Cerebellar cortex (tissue), 1 donor: ENCODE measurements around the gene ZRANB1.

Experiments
- DNase-seq: peaks from one replicate; pipeline ENCODE4 v3.0.0-alpha.2; 2015; ENCODE audit warnings: low spot score

Gene ZRANB1

DNA sequence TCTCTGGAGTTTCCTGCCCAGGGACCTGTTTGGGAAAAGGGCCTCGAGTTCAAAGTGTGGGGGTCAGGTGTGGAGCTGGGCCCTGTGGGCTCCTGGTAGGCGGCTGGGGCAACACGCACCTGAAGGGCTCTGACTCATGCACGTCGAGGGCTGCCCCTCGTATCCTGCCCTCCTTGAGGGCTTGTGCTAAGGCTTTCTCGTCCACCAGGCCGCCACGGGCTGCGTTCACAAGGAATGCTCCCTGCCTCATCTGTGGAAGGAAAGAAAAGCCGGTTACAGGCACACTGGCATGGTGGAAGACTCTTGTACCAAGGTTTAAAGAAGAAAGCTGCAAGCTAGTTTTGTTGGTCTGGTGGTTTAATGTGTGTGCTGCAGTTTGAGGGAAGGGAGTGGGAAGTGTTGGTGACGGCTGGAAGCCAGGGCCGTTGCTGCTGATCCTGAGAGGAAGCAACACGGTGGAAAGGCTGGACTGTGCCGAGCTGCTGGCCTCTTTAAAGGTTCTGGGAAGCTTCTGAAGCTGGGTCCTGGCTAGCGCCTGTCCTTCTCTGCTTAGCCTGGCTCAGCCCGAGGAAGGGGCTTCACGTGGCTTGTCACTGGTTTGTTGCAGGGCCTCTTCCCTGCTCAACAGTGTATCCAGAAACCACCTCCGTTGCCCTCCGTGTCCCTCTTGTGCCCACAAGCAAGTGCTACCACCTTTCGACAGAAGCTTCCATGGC is 52.0 kb downstream of the ZRANB1 start:
- no peak for DNase-seq

DNA sequence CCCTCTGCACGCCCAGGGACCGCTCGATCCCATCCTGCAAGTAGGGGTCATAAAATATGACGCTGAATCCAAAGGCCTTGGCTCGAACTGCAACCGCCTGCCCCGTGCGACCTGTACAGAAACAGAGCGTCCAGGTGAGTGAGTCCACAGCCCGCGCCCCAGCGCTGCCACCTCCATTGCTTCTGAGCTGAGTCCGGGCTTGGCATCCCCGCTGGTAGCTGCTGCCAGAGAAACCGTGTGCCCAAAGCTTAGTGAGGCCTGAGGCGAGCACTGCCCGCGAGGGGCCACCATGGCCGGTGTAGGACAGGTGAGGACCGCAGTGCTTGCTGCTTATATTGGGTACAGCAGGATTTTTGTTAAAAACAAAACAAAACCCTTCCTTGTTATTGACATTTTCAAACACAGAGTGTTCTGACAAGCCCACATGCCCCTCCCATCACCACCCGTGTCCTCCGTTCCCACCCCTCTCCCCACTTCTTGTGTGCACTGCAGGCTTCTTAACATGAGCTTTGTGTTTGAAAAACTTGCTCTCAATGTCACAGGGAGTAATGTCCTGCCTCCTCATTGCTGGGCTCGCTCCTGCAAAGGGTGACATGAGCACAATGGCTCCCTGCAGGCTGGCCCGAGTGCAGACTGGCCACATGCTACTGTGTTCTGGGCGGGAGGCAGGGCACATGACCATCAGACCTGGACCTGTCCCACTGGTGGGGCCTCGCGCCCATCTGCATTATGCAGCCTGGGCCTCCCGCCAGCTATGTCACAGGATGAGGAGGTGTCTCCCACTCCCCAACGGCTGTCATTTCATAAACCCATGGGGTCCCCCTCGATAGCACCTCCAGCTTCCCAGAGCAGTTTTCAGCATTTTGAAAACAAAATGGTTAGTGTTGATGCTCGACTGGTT is 52.9 kb downstream of the ZRANB1 start:
- peak; percentile 69 for DNase-seq

DNA sequence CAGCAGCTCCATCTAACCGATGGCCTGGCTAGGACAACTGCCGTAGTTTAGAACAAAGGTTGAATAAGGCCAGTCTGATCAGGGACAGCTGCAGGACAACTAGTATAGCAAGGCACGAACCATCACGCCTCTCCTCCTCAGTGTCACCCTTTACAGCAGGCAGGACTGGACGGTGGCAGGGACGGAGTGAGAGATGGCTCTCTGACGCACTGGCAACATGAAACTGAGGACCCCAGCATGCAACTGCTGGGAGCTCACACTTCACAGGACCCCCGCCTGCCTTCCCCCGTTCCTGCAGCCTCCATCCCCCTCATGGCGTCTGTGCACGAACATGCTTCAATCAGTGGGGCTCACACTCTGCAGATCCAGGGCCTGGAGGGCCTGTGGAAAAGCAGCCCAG is 53.7 kb downstream of the ZRANB1 start:
- no peak for DNase-seq

DNA sequence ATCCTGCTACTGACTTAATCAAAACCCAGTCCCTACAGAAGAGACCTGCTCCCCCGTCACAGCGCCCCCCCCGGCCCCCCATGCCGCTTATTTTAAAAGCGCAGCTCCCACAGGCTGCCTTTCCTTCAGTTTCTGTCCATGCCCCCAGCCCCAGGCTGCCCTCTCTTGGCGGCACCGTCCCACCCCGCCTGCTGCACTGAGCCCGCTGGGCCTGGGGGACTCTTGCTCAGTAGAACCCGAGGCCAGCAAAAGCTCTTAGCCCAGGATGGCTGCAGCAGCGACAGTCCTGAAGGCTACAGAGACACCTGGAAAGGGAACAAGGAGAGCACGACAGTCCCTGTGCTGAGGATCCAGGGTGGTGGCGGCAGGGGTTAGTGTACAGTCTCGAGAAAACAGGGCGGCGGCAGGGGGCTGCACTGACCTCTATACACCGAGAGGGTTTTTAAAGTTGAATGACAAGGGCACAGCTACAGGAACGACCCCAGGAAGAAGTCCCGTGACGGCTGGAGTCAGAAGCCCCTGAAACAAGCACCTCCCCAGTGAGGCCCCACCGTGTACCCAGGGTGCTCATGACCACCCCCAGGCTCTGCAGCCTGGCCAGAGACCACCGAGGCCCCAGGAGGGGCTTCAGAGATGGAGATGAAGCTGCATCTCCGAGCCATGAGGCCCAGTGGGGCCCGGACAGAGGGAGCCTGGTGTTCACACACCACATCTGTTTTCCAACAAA is 54.4 kb downstream of the ZRANB1 start:
- no peak for DNase-seq

DNA sequence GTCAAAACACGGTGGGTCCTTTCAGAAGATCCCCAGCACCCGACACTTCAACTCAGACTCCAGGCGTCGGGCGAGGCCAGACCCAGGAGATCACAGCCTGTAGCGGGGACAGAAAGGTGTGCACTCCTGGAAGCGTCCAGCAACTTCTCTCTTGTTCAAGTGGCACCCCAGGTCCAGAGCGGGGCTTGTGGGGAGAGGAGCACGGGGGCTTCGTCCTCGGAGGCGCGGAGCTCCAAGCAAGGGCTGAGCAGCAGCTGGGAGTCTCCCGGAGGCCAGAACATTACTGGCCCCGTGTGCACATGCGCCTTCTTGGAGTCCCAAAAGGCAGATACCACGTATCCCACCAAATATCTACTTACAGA is 54.9 kb downstream of the ZRANB1 start:
- no peak for DNase-seq

DNA sequence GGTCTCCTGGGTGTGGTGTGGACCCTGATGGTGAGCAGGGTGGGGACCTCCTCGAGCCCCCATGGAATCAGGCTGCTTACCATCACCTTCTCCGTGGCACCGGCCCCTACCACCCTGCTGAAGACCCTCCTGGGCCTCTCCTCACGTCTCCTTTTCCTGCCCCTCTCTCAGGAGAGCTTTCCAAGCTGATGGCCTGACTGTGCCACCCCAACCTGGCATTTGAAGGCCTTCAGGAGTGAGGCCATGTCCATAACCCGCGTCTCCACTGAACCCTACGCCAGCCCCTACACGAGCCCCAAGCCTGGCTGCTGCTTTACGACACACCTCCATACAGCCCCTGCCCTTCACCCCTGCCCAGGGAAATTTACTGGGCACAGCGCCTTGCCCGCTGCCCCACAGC is 55.4 kb downstream of the ZRANB1 start:
- no peak for DNase-seq

DNA sequence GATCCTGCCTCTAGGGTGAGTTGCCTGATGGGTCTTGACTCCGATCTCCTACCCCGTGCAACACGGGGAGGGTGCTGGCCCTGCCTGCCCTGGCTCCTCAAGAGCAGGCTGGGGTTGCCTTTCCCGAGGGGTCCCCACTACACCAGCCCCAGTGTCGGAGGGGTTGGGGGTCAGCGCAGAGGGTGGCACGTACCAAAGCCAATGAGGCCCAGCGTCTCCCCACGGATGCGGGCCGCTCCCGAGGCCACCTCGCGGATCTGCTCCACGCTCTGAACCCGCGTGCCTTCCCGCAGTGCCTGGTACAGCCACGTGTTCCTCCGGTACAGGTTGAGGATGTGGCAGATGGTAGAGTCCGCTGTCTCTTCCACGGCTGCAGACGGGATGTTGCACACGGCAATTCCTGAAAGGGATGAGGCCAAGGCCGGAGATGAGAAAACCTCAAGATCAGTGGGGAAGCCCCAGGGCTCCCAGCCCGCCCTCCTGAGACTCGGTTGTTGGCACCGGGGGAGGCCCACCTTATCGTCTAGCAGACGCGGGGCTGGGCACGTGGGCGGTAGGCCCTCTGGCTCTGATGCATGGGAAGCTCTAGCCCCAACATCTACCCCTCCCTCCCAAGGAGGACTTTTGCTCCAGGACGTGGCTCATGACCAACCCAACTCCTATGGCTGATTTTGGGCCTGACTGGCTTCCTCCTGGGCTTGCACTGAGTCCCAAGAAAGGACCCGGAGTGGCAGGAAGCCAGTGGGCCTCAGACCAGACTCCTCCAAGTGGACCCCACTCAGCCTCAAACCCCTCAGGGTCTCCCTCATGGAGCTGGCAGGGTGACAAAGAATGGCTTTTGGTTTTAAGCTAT is 56.1 kb downstream of the ZRANB1 start:
- no peak for DNase-seq

DNA sequence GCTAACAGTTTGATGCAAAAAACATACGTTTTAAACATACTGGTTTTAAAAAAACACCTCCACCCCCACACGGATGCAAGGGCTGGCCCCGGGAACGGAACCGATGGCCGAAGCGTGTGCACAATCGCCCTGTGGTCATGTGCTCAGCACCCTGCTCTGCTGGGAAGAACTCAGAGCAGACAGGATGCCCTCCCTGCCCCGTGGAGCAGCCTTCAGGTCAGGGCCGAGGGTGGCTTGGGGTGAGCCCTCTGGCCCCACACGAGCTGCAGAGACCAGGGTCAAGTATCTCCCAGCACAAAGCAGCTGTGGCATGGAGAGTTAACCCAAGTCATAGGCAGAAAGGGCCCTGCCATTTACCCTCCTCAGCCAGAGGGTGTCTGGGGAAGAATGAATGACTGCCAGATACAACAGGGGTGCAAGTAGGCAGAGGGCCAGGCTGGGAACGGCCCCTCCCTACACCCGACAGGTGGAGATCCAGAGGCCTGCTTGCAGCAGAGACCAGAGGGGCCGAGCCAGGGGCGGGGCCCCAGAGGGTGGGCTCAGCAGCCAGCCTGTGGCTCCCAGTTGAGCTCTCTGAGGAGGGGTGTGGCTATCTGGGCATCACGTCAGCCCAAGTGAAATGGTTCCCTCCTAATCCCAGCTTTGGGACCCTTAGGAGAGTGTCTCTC is 56.8 kb downstream of the ZRANB1 start:
- DNase-seq = no peak

DNA sequence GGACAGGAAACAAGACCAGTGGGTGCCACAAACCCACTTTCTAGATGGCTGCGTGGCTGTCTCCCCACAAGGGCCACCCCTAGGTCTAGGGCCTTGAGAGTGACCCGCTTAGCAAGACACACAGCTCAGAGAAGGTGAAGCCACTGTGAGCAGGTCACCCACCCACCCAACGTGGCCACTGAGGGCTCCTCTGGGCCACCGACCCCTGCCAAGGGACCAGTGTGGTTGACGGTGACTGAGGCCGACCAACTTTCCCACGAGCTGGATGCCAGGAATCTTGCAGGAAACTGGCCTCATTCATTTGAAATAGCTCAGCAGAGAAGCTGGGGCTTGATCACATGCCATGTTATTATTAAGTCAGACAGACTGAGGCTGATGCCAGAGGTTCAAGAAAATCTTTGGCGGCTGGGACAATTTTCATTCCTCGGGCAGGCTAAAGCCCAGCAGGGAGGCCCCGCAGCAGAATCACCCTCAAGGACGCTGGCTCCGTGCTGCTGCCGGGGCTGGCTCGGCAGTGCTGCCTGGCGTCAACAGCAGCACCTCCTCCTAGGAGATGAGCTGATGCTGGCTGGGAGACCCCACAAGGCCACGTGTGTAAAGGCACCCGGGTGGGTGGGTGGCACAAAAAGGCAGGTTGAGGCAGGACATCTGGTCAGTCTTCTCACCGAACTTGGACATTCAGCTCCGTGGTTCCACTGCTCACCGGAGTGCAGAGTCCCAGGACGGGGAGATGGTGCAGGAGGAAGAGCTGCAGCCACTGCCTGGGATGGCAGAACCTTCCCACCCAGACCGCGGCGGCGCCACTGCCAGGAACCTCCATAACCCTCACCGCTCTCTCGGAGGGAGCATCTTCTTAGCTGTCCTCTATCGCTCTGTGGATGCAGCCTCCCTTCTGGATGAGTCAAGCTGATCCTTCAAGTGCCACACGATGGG is 57.8 kb downstream of the ZRANB1 start:
- DNase-seq = peak; percentile 53

DNA sequence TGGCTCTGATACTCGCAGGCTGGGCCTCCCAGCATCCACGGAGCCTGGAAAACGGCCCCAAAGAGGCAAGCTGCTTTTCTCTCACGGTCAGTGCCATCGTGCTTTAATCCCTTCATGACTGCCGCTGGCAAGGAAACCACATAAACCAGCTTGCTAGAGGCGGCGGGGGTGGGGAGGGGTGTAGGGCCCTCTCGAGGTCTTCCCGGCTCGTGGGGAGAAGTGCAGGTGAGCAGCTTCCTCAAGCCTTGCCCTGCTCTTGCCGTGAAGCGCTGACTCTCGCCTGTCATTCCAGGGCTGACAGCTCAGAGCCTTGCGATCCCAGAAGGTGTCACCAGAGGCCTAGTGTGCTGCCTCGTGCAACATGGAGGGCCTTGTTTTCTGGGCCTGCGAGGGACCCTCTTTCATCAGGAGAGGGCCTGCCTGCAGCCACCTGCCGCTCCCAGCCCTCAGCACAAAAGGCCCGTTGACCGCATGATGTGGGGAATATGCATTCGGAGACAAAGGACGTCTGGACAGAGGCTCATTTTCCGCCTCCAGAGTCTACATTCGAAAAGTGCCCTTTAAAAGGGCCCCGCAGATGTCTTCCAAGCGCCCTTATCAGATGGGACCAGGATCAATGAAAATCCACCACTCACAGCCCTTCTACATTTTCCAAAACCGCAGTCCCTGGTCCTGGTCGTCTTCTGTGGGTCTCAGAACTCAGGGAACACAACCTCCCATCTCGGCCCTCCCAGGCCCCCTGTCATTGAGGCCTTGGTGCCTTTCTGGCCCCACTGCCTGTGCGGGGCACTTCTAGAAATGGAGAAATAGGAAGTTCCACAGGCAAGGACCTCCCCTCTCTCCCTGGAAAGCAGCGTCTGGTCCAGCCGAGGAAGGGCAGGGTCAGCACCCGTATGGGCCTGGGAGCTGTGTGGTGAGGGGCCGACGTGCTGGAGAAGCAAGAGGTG is 58.7 kb downstream of the ZRANB1 start:
- DNase-seq = peak; percentile 58

DNA sequence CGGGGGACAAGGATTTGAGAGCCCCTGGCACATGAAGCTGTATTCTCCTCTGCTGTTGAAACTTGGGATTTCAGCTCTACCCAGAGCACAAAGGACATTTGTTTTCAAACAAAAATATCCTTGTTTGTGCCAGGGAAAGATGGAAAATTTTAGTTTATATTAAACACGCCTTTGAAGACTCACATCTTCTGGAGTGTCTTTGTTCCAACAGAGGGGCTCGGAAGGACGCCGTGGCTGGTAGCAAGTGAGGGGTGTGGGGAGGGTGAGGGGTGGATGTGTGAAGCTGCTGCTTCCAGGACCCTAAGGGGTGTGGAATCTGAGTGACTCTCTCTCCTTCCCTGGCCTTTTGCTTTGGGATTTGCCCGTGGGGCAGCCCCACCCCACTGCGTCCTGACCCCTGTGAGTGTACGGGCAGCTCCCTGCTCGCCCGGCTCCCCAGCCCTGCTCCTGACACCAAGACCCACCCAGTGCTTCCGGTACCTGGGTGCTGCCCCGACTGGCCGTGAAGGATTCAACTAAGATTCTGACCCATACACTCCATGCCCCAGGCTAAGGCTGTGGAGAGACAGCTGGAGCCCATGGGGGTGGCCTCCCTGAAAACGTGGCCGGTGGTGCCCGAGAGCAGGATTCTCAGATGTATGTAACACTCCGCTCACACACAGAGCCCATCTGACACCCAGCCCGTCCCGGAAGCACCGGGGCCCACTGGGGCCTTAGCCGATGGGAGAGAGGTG is 59.6 kb downstream of the ZRANB1 start:
- DNase-seq = no peak

DNA sequence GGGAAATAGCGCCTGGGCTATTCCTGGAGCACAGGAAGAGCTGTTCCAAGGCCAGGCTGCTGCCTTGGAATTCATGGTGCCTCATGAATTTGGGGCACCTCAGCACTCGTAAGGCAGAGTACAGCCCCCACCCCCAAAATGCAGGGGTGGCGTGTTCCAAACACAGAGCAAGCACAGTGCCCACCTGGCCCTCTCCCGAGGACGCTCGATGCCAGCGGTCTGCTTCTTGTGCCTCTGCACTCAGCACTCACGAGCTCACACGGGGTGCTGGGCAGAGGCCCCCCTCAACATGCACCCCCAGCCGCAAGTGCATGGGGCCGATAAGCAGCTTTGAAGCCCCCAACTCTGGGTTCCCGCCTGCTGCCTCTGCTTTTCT is 60.1 kb downstream of the ZRANB1 start:
- no peak for DNase-seq

DNA sequence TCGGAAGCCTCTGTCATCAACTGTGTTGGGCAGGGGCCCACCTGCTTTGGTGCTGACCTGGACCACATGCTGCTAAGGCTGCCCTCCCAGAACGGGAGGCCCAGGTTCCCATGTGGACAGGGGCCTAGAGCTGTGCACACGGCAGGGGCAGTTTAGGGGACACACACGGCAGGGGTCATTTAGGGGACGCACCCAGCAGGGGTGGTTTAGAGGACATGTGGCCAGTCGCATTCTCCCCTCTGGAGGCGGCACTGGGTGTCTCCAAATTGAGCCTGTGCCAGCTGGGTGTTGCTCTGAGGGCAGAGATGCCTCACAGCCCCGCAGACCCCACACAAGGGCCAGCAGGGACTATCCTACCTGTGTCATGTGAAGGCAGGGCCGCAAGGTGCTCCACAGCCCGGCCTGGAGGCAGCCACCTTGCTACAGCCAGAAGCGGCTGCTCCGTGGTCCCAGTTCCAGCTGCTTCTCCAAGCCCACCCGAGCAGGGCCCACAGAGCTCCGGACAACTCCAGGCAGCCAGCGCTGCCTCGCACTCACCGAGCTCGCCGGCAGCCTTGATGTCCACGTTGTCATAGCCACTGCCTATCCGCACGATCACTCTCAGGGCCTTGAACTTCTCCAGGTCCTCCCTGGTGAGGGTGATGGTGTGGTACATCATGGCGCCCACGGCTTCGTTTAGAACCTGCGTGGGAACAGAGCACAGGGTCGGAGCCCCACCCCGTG is 60.7 kb downstream of the ZRANB1 start:
- DNase-seq = no peak

DNA sequence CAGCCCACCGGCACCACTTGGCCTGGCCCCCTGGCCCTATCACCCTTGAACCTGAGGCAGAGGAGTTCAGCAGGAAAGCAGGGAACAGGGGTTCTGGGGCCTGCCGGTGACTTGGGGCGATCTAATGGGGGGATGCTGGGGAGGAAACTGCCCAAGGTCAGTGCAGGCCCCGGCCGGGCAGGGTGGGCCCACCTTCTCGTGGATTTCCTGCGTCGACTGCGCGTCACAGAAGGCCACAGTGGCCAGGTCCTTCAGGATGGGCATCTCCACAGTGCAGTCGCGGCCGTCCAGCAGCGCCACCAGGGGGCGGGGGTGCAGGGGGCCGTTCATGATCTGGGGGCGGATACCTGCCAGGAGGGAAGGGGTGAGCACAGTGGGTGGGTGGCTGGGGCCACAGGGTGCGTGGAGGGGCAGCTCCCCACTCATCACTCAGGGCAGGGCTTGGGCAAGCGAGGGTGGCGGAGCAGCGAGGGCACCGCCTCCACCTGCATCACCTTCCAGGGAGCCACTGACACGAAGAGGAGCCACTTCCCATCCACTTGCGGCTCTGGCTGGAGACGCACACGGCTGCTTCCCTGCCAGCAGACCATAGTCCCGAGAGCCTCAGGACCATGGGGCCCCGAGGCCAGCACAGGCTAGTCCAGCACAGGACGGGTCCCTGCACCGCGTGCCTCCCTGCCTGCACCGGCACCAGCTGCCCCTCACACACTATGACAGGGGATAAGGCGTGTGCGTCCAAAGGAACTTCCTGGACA is 61.4 kb downstream of the ZRANB1 start:
- no peak for DNase-seq

DNA sequence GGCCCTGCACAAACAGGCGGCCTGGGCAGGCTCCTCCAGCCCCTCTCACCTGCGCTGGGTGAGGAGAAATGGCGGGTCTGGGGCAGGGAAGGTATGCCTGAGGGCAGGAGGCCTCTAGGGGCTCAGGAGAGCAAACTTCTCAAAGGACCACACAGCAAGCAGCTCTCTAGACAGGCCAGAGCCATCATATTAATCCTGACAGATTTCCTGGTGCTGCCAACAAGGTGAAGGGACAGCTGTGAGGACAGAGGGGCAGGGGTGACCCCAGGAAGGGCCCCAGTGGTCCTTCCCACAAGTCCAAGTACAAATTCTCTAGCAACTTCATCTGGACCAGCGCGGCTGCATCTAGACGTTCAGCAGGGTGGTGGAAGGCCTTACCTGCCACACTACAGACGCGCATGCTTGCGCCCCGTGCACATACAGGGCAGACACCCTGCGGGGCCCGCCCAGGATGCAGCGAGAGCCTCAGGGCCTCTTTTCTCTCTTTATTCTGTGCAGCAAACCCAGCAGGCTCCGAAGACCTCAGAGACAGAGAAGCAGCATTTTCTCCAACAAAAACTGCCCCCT is 62.1 kb downstream of the ZRANB1 start:
- DNase-seq = no peak

DNA sequence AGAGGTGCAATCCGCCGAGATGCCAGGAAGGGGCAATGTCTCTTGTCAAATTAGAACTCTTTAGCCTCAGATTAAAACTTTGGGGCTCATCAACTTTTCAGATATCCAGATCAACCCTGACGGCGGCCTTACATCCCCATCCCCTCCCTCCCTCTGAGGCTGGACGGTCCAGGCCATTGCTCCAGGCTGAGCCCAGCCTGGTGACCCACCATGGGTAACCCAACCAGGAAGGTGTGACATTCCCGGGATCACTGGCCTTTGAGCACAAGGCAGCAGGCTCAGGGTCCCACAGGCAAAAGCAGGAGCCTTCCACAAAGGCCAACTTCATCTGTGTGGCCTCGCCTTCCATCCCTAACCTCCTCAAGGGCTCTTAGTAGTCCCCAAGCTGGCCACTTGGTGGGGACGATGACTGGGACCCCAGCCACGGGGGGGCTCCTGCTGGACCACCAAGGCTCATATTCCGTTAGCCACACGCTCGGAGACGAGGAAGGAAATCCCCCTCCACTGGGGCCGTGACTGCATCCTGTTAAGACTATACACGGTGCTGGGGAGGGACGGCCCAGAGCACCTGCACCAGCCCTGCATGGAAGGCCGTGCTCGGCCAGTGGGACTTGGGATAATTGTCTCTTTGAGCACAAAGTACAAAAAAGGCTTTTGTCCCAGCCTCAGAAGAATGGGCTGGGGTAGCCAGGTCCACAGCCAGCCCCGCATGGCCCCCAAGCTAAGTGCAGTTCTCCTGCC is 62.8 kb downstream of the ZRANB1 start:
- DNase-seq = no peak
